Memory B cell (primary cell): ENCODE measurements around the gene BTN2A1.
"Not testable (repeated sequence)": the region's sequence is repeated elsewhere in the genome, so short reads cannot be mapped to it uniquely, and the experiment has no call there.

Source experiments
- ATAC-seq: fragments of 150-1000 bp; cut with Tn5 transposase; 2 replicates; pipeline ENCODE4 v1.10.0; 2021; ENCODE audit warnings: low read depth, mild to moderate bottlenecking, moderate library complexity
- DNase-seq, 2 donors: peaks; one replicate each; pipeline ENCODE4 v3.0.0; 2022; ENCODE audit warnings: low spot score in 2 of 2
- H3K27ac Mint-ChIP-seq: one replicate; pipeline ENCODE4 v1.8.0; 2022; ENCODE audit warnings: mild to moderate bottlenecking, moderate library complexity, mixed read lengths
- H3K27me3 Mint-ChIP-seq: one replicate; pipeline ENCODE4 v1.8.0; 2022; ENCODE audit warnings: mixed read lengths
- H3K36me3 Mint-ChIP-seq: one replicate; pipeline ENCODE4 v1.8.0; 2022; ENCODE audit warnings: mild to moderate bottlenecking, mixed read lengths
- H3K4me1 Mint-ChIP-seq: one replicate; pipeline ENCODE4 v1.8.0; 2022; ENCODE audit warnings: mixed read lengths
- H3K4me3 Mint-ChIP-seq: one replicate; pipeline ENCODE4 v1.8.0; 2022; ENCODE audit warnings: mild to moderate bottlenecking, moderate library complexity, mixed read lengths
- H3K9me3 Mint-ChIP-seq: one replicate; pipeline ENCODE4 v1.8.0; 2022; ENCODE audit warnings: mixed read lengths

Gene BTN2A1

DNA sequence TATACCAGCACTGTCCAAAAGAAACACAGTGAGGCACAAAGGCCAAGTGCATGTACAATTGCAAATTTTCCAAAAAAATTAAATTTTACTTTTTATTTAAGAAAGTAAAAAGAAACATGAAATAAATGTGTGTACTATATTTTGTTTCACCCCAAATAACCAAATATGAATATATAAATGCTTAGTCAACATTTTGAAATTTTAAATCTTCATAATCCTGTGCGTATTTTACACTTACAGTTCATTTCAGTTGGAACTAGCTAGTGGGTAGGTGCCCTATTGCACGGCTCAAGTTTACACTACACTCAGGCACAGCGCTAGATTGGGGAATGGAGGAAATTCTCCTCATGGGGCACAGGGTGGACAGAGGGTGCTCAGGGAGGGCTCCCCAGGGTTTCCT is 35.4 kb upstream of the BTN2A1 start:
- ATAC-seq (no peak), DNase-seq (no peak)
- Mint-ChIP-seq H3K4me1 (peaks cover 4% of the 10 kb centered on the region), H3K27me3 (no peaks in the 10 kb centered on the region), H3K9me3 (peaks cover 6% of the 10 kb centered on the region), H3K27ac (no peak overlapping the region), H3K4me3 (no peak overlapping the region), H3K36me3 (peaks cover 11% of the 10 kb centered on the region)

DNA sequence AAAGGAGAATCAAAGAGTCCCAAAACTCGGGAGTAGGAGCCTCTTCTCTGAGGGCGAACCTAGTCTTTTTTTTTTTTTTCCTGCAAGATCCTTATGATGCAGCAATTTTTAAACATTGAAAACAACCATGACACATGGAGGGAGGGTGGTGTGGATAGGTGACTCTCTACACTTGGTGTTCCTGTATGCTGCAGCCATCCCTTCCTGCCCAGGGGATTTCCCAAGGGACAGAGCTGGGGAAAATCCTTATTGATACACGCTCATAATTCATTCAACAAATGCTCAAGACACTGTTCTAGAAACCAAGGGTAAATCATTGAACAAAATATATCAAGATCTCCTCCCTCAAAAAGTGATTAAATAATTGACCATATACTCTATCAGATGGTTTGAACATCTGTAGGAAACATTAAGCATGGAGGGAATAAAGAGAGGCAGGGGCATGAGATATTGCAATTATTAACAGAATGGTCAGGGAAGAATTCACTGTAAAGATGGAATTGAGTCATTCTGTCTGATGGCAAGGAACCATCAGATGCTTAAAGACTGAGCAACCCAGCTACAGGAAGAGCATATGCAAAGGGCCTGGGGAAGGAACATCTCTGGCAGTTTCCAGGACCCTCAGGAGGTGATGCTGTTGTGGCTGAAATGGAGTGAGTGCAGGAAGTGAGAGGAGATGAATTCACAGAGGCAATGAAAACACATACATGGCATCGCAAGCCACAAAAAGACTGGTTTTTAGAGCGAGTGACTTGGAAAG is 30.9 kb upstream of the BTN2A1 start:
- DNase-seq (no peak), ATAC-seq (no peak)
- Mint-ChIP-seq H3K9me3 (no peaks in the 10 kb centered on the region), H3K4me3 (no peak overlapping the region), H3K4me1 (peaks cover 2% of the 10 kb centered on the region), H3K27me3 (no peaks in the 10 kb centered on the region), H3K27ac (no peak overlapping the region), H3K36me3 (peaks cover 11% of the 10 kb centered on the region)

DNA sequence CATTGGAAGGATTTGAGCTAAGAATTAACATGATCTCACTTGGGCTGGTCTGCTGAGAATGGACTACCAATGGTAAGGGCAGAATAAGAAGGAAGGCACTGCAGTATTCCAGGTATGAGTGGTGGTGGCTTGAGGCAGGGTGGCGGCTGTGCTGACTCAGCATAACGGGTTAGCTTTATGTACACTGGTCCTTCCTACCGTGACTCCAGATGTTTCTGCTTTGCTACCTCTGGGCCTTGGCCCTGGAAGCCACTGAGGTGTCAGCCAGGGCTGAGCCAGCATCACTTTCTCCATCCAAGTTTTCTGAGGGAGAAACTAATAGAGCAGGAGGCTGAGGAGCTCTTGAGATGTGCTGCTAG is 30.3 kb upstream of the BTN2A1 start:
- no peak overlapping the region for H3K4me3 Mint-ChIP-seq

DNA sequence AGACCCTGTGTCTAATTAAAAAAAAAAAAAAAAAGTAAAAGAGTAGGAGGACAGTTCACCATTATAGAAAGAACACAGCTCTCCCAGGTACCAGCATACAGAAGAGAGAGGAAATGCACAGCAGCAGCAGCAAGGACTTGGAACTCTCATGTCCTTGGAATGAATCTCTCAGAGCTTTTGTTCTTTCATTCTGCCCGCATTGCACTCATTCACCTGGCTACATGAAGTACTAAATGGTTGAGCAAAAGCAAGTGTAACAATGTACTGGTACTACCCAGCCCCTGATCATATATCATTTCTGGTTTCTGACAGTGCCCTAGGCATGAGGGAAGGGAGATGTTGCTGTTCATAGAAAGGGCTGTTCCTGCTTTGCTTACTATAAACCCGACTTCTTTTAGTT is 29.5 kb upstream of the BTN2A1 start:
- DNase-seq, result no peak
- Mint-ChIP-seq H3K4me3 (no peak overlapping the region), H3K27ac (no peak overlapping the region), H3K36me3 (peaks cover 11% of the 10 kb centered on the region), H3K27me3 (no peaks in the 10 kb centered on the region), H3K4me1 (no peaks in the 10 kb centered on the region), H3K9me3 (no peaks in the 10 kb centered on the region)
- no peak for ATAC-seq

More for the DNA sequence above, 30.3 kb upstream of the BTN2A1 start:
- no peak for DNase-seq
- ATAC-seq, result no peak
- H3K36me3 Mint-ChIP-seq, result peaks cover 11% of the 10 kb centered on the region
- no peak overlapping the region for H3K27ac Mint-ChIP-seq
- no peaks in the 10 kb centered on the region for H3K4me1 Mint-ChIP-seq
- H3K27me3 Mint-ChIP-seq, result no peaks in the 10 kb centered on the region
- no peaks in the 10 kb centered on the region for H3K9me3 Mint-ChIP-seq

DNA sequence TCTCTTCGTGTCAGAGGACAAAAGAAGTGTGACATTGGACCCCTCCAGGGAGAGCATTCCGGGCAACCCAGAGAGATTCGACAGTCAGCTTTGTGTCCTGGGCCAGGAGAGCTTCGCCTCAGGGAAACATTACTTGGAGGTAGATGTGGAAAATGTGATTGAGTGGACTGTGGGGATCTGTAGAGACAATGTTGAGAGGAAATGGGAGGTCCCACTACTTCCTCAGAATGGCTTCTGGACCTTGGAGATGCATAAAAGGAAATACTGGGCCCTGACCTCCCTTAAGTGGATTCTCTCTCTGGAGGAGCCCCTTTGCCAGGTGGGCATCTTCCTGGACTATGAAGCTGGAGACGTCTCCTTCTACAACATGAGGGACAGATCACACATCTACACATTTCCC is 27.0 kb upstream of the BTN2A1 start:
- ATAC-seq (no peak), DNase-seq (no peak)
- Mint-ChIP-seq H3K36me3 (peaks cover 19% of the 10 kb centered on the region), H3K4me3 (no peak overlapping the region), H3K27me3 (no peaks in the 10 kb centered on the region), H3K4me1 (no peaks in the 10 kb centered on the region), H3K9me3 (peaks cover 8% of the 10 kb centered on the region), H3K27ac (no peak overlapping the region)

DNA sequence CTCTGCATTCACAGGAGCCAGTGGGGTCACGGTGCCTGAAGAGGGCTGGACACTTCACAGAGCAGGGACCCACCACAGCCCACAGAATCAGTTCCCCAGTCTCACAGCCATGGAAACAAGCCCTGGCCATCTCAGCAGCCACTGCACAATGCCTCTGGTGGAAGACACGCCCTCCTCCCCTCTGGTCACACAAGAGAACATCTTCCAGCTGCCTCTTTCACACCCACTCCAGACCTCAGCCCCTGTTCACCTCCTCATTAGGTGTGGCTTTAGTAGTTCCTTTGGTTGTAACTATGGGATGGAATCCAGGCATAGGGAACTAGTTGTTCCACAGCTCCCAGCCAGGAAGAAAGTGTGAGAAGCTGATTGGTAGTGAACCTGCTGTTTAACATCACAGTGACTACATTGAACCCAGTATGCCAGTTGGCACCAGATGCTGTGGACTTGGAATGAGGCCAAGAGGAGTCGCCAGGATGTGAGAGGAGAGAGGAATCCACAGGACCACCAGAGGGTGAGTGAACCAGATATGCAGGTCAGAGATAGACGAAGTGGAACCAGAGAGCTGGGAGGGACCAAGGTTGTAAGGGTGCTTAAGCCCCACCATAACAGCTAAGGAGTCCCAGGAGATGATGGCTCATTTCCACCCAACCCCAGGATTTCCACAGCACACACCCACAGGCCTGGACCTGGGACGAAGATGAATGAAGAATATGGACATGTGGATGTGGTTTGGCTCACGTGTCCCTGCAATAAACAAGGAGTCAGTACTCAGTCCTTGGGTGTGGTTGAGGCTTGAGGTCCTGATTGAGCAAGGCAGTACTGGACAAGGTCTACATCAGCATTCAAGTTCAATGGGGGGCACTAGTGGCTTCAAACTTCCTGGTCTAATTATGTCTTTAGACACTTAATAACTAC is 26.2 kb upstream of the BTN2A1 start:
- H3K9me3 Mint-ChIP-seq, result peaks cover 8% of the 10 kb centered on the region
- H3K36me3 Mint-ChIP-seq, result peaks cover 20% of the 10 kb centered on the region
- no peaks in the 10 kb centered on the region for H3K27me3 Mint-ChIP-seq
- no peak for ATAC-seq
- H3K4me1 Mint-ChIP-seq, result no peaks in the 10 kb centered on the region
- H3K27ac Mint-ChIP-seq, result no peak overlapping the region
- no peak overlapping the region for H3K4me3 Mint-ChIP-seq
- DNase-seq, result no peak

DNA sequence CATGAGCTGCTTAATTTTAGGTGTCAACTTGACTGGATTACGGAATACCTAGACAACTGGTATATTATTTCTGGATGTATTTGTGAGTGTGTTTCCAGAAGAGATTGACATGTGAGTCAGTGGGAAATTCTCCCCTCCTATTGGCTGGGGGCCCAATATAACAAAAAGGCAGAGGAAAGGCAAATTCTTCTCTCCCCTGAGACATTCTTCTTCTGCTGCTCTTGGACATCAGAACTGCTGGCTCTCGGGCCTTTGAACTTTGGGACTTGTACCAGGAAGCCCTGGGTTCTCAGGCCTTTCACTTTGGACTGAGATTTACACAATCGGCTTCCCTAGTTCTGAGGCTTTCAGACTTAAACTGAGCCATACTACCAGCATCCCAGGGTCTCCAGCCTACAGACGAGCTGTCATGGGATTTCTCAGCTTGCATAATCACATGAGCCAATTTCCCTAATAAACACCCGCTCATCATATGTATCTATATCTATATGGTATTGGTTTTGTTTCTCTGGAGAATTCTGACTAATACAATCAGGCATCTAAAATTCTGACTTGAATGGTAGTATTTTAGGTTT is 25.0 kb upstream of the BTN2A1 start:
- Mint-ChIP-seq H3K4me3 (no peak overlapping the region), H3K9me3 (peaks cover 8% of the 10 kb centered on the region), H3K27ac (no peak overlapping the region), H3K4me1 (no peaks in the 10 kb centered on the region), H3K36me3 (peaks cover 17% of the 10 kb centered on the region), H3K27me3 (no peaks in the 10 kb centered on the region)
- ATAC-seq (no peak), DNase-seq (no peak)

DNA sequence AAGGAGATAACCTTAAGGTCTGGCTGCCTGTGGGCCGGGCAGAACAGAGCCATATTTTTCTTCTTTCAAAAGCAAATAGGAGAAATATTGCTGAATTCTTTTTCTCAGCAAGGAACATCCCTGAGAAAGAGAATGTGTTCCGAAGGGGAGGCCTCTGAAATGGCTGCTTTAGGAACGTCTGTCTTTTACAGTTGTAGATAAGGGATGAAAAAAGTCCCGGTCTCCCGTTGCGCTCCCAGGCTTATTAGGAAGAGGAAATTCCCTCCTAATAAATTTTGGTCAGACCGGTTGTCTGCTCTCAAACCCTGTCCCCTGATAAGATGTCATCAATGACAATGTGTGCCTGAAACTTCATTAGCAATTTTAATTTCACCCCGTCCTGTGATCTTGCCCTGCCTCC is 24.1 kb upstream of the BTN2A1 start:
- not testable (repeated sequence) for ATAC-seq, H3K4me3 Mint-ChIP-seq, H3K4me1 Mint-ChIP-seq, H3K9me3 Mint-ChIP-seq, H3K27ac Mint-ChIP-seq, DNase-seq, H3K27me3 Mint-ChIP-seq
- peaks cover 17% of the 10 kb centered on the region for H3K36me3 Mint-ChIP-seq

DNA sequence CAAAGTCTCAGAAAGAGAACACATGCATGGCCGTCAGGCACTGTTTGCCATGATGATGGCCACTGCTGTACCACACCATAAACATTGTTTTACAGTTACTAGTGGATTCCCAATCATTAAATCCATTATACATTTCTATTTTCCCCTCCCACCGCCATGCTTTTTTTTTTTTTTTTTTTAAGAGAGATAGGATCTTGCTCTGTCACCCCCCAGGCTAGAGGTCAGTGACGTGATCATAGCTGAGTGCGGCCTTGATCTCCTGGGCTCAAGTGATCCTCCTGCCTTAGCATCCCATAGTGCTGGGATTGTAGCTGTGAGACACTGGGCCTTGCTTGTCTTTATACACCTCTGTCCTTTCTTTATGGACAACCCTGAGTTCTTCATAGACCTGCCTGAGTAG is 21.7 kb upstream of the BTN2A1 start:
- H3K4me1 Mint-ChIP-seq, result peaks cover 8% of the 10 kb centered on the region
- no peak overlapping the region for H3K4me3 Mint-ChIP-seq
- H3K27me3 Mint-ChIP-seq, result no peaks in the 10 kb centered on the region
- H3K27ac Mint-ChIP-seq, result no peak overlapping the region
- peaks cover 14% of the 10 kb centered on the region for H3K36me3 Mint-ChIP-seq
- ATAC-seq, result no peak
- DNase-seq, result no peak
- H3K9me3 Mint-ChIP-seq, result peaks cover 8% of the 10 kb centered on the region

DNA sequence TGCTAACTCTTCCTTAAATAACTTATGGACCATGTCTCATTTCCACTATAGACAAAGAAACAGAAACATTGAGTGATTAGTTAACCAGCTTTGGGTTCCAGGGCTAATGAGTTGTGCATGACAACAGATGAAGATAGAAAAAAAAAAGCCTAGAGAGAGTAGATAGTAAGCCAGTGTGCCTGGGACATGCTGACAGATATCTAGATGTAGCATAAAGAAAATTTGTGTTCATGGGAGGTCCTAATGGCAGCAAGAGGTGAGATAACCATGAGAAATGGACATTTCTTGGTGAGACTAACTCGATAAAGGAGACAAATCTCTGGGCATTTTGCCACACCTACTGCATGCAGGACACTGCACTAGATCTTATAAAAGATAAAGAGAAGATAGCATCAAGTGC is 20.2 kb upstream of the BTN2A1 start:
- no peak overlapping the region for H3K4me3 Mint-ChIP-seq
- ATAC-seq (no peak), DNase-seq (no peak)
- peaks cover 11% of the 10 kb centered on the region for H3K4me1 Mint-ChIP-seq
- peaks cover 10% of the 10 kb centered on the region for H3K36me3 Mint-ChIP-seq
- no peak overlapping the region for H3K27ac Mint-ChIP-seq
- H3K9me3 Mint-ChIP-seq, result peaks cover 8% of the 10 kb centered on the region
- H3K27me3 Mint-ChIP-seq, result no peaks in the 10 kb centered on the region

DNA sequence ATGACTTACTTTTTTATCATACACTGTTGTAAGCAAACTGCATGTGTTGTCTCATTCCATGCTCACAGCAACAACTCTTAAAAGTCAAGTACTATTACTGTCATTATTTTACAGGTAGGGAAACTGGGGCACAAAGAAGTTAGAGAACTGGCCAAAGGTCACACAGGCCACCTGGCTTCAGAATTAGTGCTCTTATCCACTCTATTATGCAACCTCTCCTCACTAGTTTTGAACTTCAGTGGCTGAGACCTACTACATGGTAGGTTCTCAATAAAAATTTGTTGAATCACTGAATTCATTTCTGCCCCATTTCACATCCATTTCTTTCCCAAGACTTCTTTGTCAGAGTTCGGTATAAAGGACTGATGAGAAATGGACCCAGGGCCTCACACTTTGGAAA is 19.8 kb upstream of the BTN2A1 start:
- Mint-ChIP-seq H3K36me3 (peaks cover 10% of the 10 kb centered on the region), H3K4me3 (no peak overlapping the region), H3K27ac (no peak overlapping the region), H3K27me3 (no peaks in the 10 kb centered on the region), H3K4me1 (peaks cover 12% of the 10 kb centered on the region), H3K9me3 (peaks cover 8% of the 10 kb centered on the region)
- no peak for DNase-seq
- ATAC-seq, result no peak

DNA sequence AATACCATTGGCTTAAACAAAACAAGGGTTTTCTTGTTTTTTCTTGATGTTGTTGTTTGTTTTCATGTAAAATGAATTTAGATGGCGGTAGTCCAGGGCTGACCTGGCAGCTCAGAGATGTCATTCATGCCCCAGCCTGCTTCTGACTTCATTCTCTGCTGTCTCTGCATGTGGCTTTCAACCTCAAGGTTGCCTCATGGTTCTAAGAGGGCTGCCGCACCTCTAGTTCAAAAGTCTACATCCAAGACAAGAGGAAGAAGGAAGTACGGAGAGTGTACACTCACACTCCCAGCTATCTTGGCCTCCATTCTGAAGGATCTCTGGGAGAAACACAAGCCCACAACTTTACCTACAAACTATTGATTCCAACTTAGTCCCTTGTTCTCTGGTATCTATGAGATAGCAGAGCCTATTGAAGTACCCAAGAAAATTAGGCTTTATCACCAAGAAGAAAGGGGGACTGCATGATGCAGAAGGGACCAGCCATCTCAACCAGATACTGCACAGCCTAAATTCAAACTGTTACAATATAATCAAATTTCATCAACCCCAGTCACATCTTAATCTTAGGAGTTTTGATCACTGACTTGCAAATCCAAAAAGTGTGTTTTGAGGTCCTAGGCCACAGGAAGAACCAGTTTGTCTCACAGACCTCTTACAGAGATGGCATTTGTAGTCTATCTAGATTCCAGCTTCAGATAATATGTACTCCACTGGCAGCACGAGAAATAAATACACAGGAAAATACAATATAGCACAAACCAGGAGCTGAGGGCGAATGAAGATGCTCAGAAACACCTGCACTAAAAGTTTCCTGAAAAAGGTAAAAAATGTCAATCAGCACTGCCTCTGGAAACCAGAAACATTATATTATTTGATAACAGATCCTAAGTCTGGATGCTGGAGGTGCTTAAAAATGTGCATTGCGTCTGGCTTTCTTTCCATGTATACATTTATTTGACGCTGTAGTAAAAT is 18.3 kb upstream of the BTN2A1 start:
- DNase-seq, result no peak
- ATAC-seq, result no peak
- Mint-ChIP-seq H3K27ac (peak overlapping the region; percentile 97), H3K27me3 (no peaks in the 10 kb centered on the region), H3K4me3 (peak overlapping the region; percentile 90), H3K36me3 (peaks cover 9% of the 10 kb centered on the region), H3K4me1 (peaks cover 16% of the 10 kb centered on the region), H3K9me3 (peaks cover 2% of the 10 kb centered on the region)

DNA sequence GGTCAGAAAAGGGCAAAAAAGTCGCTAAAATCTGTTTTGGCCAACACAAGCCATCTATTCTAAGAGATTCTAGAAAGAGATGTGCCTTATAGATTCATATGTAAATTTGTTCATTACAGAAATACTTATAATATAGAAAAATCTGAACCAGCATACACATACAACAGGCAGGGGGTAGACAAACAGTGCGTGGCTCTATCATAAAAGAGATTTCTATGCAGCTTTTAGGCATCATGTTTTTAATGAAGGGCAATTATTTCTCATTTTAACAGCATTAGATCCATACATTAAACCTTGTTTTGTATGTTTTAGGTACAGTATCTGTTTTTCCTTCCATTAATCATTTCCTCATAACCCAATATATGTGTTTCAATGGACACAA is 16.8 kb upstream of the BTN2A1 start:
- H3K27me3 Mint-ChIP-seq, result no peaks in the 10 kb centered on the region
- ATAC-seq (no peak), DNase-seq (no peak)
- peak overlapping the region; percentile 97 for H3K27ac Mint-ChIP-seq
- H3K4me3 Mint-ChIP-seq, result peak overlapping the region; percentile 90
- H3K4me1 Mint-ChIP-seq, result peaks cover 31% of the 10 kb centered on the region
- H3K36me3 Mint-ChIP-seq, result peaks cover 19% of the 10 kb centered on the region
- H3K9me3 Mint-ChIP-seq, result no peaks in the 10 kb centered on the region
